Smooth muscle cell (in vitro differentiated cells): ENCODE measurements around the gene FBXL13. TPM values are rescaled to one million over a fixed set of nuclear protein-coding genes. Genes with fewer than 3 reads are reported as not detected.

ENCODE experiments used
- DNase-seq: peaks from one replicate; lab custom pipeline; 2025; ENCODE audit not compliant: unreplicated experiment; lab: John Stamatoyannopoulos, UW
- H2AFZ ChIP-seq: fragments of 200-600 bp; sonication (generic); 2 replicates; pipeline ENCODE4 v1.6.0; 2016; ENCODE audit warnings: antibody characterized with exemption, low read depth, mild to moderate bottlenecking
- H3F3A ChIP-seq: fragments of 200-600 bp; sonication (generic); 2 replicates; pipeline ENCODE4 v1.6.0; 2017; ENCODE audit warnings: antibody characterized with exemption, low read depth
- H3K27ac ChIP-seq: fragments of 200-600 bp; sonication (generic); 2 replicates; pipeline ENCODE4 v1.5.1; 2016; ENCODE audit warnings: low read depth, mild to moderate bottlenecking
- H3K27me3 ChIP-seq: fragments of 200-600 bp; sonication (generic); 2 replicates; pipeline ENCODE4 v1.6.1; 2016; ENCODE audit warnings: low read depth, mild to moderate bottlenecking
- H3K36me3 ChIP-seq: fragments of 200-600 bp; sonication (generic); 2 replicates; pipeline ENCODE4 v1.5.1; 2016; ENCODE audit warnings: low read depth
- H3K4me1 ChIP-seq: fragments of 200-600 bp; sonication (generic); 2 replicates; pipeline ENCODE4 v1.5.1; 2016; ENCODE audit warnings: low read depth
- H3K4me2 ChIP-seq: fragments of 200-600 bp; sonication (generic); 2 replicates; pipeline ENCODE4 v1.6.0; 2016; ENCODE audit warnings: mild to moderate bottlenecking
- H3K4me3 ChIP-seq: fragments of 200-600 bp; sonication (generic); 2 replicates; pipeline ENCODE4 v1.5.1; 2016; ENCODE audit warnings: mild to moderate bottlenecking
- H3K79me2 ChIP-seq: fragments of 200-600 bp; sonication (generic); 2 replicates; pipeline ENCODE4 v1.6.0; 2016; ENCODE audit warnings: low read depth, mild to moderate bottlenecking
- H3K9ac ChIP-seq: fragments of 200-600 bp; sonication (generic); 2 replicates; pipeline ENCODE4 v1.6.0; 2016; ENCODE audit warnings: low read depth
- H3K9me3 ChIP-seq: fragments of 200-600 bp; sonication (generic); replicated peaks from 2 replicates; pipeline ENCODE4 v1.5.1; 2016; ENCODE audit warnings: low read depth
- H4K20me1 ChIP-seq: fragments of 200-600 bp; sonication (generic); 2 replicates; pipeline ENCODE4 v1.6.0; 2016; ENCODE audit warnings: low read depth
- WGBS: methylation state at CpG from one replicate; pipeline ENCODE4 v1.1.7; 2016; ENCODE audit warnings: low lambda C conversion rate; 5-methylcytosine and 5-hydroxymethylcytosine counted together
- polyA plus RNA-seq: library from polyadenylated mRNA; unstranded; fragments of >200 nt; fragmentation: Nextera tagmentation; extraction: Ambion mirVana; gene quantifications from 2 replicates; pipeline ENCODE4 v1.2.1, GENCODE V29; 2016
- total RNA-seq: library from RNA; depleted of rRNA; stranded (reverse); fragments of >200 nt; gene quantifications from 2 replicates; pipeline ENCODE4 v1.2.3, GENCODE V29; 2014
- TF ChIP-seq, protein P1 (sequence below): fragments of 200-600 bp; sonication (generic); IDR thresholded peaks from 2 replicates; pipeline ENCODE4 v1.5.1; 2017; ENCODE audit warnings: borderline replicate concordance, mild to moderate bottlenecking, antibody characterized with exemption; ENCODE audit not compliant: insufficient read depth, poor library complexity, severe bottlenecking

The FBXL13 gene
- total and polyA plus RNA-seq, 2 experiments from 2014 or later, result 2.6 to 12.1 TPM

DNA sequence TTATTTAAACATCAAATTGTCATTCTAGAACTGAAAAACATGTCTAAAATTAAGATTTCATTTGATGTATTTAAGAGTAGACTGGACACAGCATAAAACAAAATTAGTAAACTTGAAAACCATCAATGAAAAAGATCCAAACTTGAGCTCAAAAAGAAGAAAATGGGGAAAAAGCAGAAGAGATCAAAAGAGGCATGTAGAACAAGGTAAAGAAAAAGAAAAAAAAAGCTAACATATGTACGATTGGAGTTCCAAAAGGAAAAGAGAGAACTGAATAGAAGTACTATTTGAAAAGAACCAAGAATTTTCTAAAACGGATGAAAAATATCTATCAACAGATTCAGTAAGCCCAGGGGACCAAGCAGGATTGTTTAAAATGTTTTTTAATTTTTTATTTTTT is 3.6 kb downstream of the FBXL13 start:
- Histone ChIP-seq H3K4me3 (no peak overlapping the region), H3K9me3 (no peaks in the 10 kb centered on the region), H3K4me1 (peaks cover 10% of the 10 kb centered on the region), H4K20me1 (no peaks in the 10 kb centered on the region), H2AFZ (no peak overlapping the region), H3K4me2 (no peak overlapping the region), H3K9ac (no peak overlapping the region), H3K27me3 (no peaks in the 10 kb centered on the region), H3K27ac (no peak overlapping the region), H3F3A (peaks cover 5% of the 10 kb centered on the region), H3K79me2 (peaks cover 5% of the 10 kb centered on the region), H3K36me3 (no peaks in the 10 kb centered on the region)
- 86% methylated on average over 2 of the region's 2 CpGs for WGBS
- DNase-seq, result no peak
- TF ChIP-seq, protein P1, sequence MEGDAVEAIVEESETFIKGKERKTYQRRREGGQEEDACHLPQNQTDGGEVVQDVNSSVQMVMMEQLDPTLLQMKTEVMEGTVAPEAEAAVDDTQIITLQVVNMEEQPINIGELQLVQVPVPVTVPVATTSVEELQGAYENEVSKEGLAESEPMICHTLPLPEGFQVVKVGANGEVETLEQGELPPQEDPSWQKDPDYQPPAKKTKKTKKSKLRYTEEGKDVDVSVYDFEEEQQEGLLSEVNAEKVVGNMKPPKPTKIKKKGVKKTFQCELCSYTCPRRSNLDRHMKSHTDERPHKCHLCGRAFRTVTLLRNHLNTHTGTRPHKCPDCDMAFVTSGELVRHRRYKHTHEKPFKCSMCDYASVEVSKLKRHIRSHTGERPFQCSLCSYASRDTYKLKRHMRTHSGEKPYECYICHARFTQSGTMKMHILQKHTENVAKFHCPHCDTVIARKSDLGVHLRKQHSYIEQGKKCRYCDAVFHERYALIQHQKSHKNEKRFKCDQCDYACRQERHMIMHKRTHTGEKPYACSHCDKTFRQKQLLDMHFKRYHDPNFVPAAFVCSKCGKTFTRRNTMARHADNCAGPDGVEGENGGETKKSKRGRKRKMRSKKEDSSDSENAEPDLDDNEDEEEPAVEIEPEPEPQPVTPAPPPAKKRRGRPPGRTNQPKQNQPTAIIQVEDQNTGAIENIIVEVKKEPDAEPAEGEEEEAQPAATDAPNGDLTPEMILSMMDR, result no peak

DNA sequence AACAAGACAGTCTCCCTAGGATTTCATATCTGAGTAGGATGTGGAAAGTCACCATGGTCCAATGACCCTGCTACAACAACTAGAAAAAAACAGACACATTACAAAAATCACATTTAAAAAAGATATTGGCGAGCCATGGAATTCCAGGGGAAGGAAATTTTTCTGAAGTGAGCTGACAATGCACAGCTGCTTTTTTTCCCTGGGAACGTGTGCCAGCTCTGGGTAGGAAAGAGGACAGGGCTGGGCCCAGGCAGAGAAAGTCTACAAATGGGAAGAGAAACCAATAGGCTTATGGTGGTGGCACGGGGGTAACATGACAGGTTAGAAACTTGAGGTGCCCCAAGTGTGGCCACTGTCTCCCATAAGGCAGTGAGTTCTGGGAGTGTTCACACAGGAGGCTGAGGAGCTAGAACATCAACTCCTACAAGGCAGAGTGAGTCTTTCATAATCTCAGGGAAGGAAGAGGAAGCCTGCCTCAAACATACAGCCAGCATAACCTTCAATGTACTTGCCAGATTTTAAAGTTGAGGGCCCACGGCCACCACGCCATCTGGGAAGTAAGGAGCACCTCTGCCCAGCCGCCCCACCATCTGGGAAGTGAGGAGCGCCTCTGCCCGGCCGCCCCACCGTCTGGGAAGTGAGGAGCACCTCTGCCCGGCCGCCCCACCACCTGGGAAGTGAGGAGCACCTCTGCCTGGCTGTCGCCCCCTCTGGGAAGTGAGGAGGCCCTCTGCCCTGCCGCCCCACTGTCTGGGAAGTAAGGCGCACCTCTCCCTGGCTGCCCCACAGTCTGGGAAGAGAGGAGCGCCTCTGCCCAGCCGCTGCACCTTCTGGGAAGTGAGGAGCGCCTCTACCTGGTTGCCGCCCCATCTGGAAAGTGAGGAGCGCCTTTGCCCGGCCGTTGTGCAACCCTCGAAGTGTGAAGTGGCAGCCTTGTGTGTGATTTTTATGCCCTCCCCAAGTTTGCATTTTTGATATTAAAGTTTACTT is 5.9 kb downstream of the FBXL13 start:
- H3K27me3 ChIP-seq, result no peaks in the 10 kb centered on the region
- WGBS, result 94% methylated on average over 23 of the region's 23 CpGs
- H3K9me3 ChIP-seq, result no peaks in the 10 kb centered on the region
- no peak overlapping the region for H3K9ac ChIP-seq
- no peak for DNase-seq
- TF ChIP-seq, protein P1, result no peak
- no peak overlapping the region for H2AFZ ChIP-seq
- H3K27ac ChIP-seq, result no peak overlapping the region
- H3K36me3 ChIP-seq, result no peaks in the 10 kb centered on the region
- no peaks in the 10 kb centered on the region for H3F3A ChIP-seq
- H3K79me2 ChIP-seq, result no peaks in the 10 kb centered on the region
- no peak overlapping the region for H3K4me2 ChIP-seq
- H3K4me1 ChIP-seq, result peaks cover 3% of the 10 kb centered on the region
- no peak overlapping the region for H3K4me3 ChIP-seq
- H4K20me1 ChIP-seq, result no peaks in the 10 kb centered on the region

DNA sequence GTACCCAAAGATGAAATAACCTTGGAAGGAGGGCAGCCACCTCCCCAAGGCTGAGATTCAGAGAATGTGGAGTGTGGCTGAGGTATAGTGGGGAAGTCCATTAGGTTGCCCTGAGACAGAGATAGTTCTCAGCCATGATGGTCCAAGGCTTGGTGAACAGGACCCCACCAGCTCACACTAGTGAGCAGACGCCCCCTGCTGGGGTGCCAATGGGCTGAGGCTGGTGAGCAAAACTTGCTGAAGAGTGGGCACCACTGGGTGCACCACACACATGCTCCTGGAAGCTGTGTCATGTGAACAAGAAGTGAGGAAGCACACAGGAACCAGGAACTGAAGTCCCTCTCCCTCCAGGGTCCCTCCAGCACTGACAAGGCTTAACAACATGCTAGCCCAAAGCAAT is 8.9 kb downstream of the FBXL13 start:
- H3K36me3 ChIP-seq, result no peaks in the 10 kb centered on the region
- H3K9me3 ChIP-seq, result no peaks in the 10 kb centered on the region
- no peak overlapping the region for H3K27ac ChIP-seq
- TF ChIP-seq, protein P1, result peak; percentile 47
- no peaks in the 10 kb centered on the region for H3F3A ChIP-seq
- H4K20me1 ChIP-seq, result no peaks in the 10 kb centered on the region
- H3K79me2 ChIP-seq, result no peaks in the 10 kb centered on the region
- H3K4me2 ChIP-seq, result no peak overlapping the region
- H3K4me1 ChIP-seq, result no peaks in the 10 kb centered on the region
- H2AFZ ChIP-seq, result no peak overlapping the region
- no peak for DNase-seq
- no peak overlapping the region for H3K9ac ChIP-seq
- H3K4me3 ChIP-seq, result no peak overlapping the region
- H3K27me3 ChIP-seq, result no peaks in the 10 kb centered on the region
- WGBS, result 8% methylated on average over 1 of the region's 1 CpG
